ENCODE measurements around the gene KCNIP1. TPM values are rescaled to one million over a fixed set of nuclear protein-coding genes. Genes with fewer than 3 reads are reported as not detected.

The KCNIP1 gene
- total and polyA plus RNA-seq, 9 of the 15 experiments (the other 6 are each of a cell fraction or from before 2014, with no cell fraction given): not detected

GRCh38 chr5:170614065-170614490 lies 110.3 kb downstream of the KCNIP1 start:
- H3K36me3 ChIP-seq (ENCODE audit: control insufficient read depth, insufficient read depth, low read length): no peaks in the 10 kb centered on the region
- no peak overlapping the region for H3K4me3 ChIP-seq
- H3K4me2 ChIP-seq (ENCODE audit: insufficient read depth, low read length): no peak overlapping the region
- intact Hi-C loops (cut with micrococcal nuclease) (no loop called here), in situ Hi-C loops (cut with MboI) (no loop called here)
- POLR2A ChIA-PET: interaction anchor here (0.6 kb wide), 1 partner anchor 322 kb away, joined by 3 read pairs; no protein-coding TSS in a partner anchor
- no peak overlapping the region for H3K9ac ChIP-seq (ENCODE audit: insufficient read depth in 1 of 2, low read depth in 2 of 2, low read length in 2 of 2)
- H3K27ac ChIP-seq (ENCODE audit: extremely low read depth, low read depth, low read length): no peak overlapping the region
- TF ChIP-seq GATAD2B (IDR thresholded peaks at IDR 0.05; ENCODE audit: borderline replicate concordance): no peak
- TF ChIP-seq NFIC (IDR thresholded peaks at IDR 0.05): peak; percentile 82
- TF ChIP-seq ZNF175 (CRISPR knock-in tag; IDR thresholded peaks at IDR 0.05; ENCODE audit: low read depth): no peak
- no peak for TF ChIP-seq MYNN (IDR thresholded peaks at IDR 0.05)
- no peak for TF ChIP-seq MYNN (CRISPR knock-in tag; IDR thresholded peaks at IDR 0.05)
- TF ChIP-seq NFIX (CRISPR knock-in tag; IDR thresholded peaks at IDR 0.05; ENCODE audit: low read depth): peak; percentile 74
- TF ChIP-seq BMI1 (IDR thresholded peaks at IDR 0.05; ENCODE audit: low read length): no peak
- H3K4me1 ChIP-seq (replicated peaks in 1 of 2; ENCODE audit: control insufficient read depth in 2 of 2, insufficient read depth in 2 of 2, low read length in 2 of 2): no peaks in the 10 kb centered on the region
- BruUV-seq (replicated peaks): no TSS peak
- FAIRE-seq: no peak
- no peak overlapping the region for H2AFZ ChIP-seq (ENCODE audit: low read depth, low read length)
- no peak for DNase-seq (ENCODE audit: extremely low read depth in 1 of 4, low spot score in 3 of 4)
- H3K9me3 ChIP-seq (replicated peaks; ENCODE audit: control insufficient read depth, insufficient read depth, low read depth, low read length): no peaks in the 10 kb centered on the region
- no peak for ATAC-seq
- H3K9me1 ChIP-seq (ENCODE audit: control insufficient read depth, insufficient read depth, low read length): peaks cover 3% of the 10 kb centered on the region
- H3K79me2 ChIP-seq (ENCODE audit: control insufficient read depth, insufficient read depth, low read length): no peaks in the 10 kb centered on the region
- peaks cover 0 to 7% of the 10 kb centered on the region in 2 experiments; a peak in 1 of 5 replicates for H3K27me3 ChIP-seq (ENCODE audit: control insufficient read depth in 2 of 2, insufficient read depth in 2 of 2, low read length in 2 of 2)
- no peaks in the 10 kb centered on the region for H4K20me1 ChIP-seq (replicated peaks; ENCODE audit: control insufficient read depth, insufficient read depth, low read length)
- CTCF ChIA-PET (ENCODE audit: low intra/inter-chr PET ratio): no interaction called here
- WGBS (ENCODE audit: insufficient coverage, low coverage, missing lambda C conversion rate): 0% methylated on average over 4 of the region's 5 CpGs

GRCh38 chr5:170614720-170615119 lies 110.9 kb downstream of the KCNIP1 start:
- no peak overlapping the region for H3K4me2 ChIP-seq (ENCODE audit: insufficient read depth, low read length)
- CTCF ChIA-PET (ENCODE audit: low intra/inter-chr PET ratio): no interaction called here
- FAIRE-seq (no peak), ATAC-seq (no peak), DNase-seq (ENCODE audit: extremely low read depth in 1 of 4, low spot score in 3 of 4) (no peak)
- in situ Hi-C loops (cut with MboI) (no loop called here), intact Hi-C loops (cut with micrococcal nuclease) (no loop called here)
- TF ChIP-seq MEIS2 (IDR thresholded peaks at IDR 0.05; ENCODE audit: partially characterized antibody) (no peak), PHF21A (IDR thresholded peaks at IDR 0.05; ENCODE audit: borderline replicate concordance, low read depth) (no peak), ZNF232 (CRISPR knock-in tag; IDR thresholded peaks at IDR 0.05) (no peak)
- TF ChIP-seq, protein P1, sequence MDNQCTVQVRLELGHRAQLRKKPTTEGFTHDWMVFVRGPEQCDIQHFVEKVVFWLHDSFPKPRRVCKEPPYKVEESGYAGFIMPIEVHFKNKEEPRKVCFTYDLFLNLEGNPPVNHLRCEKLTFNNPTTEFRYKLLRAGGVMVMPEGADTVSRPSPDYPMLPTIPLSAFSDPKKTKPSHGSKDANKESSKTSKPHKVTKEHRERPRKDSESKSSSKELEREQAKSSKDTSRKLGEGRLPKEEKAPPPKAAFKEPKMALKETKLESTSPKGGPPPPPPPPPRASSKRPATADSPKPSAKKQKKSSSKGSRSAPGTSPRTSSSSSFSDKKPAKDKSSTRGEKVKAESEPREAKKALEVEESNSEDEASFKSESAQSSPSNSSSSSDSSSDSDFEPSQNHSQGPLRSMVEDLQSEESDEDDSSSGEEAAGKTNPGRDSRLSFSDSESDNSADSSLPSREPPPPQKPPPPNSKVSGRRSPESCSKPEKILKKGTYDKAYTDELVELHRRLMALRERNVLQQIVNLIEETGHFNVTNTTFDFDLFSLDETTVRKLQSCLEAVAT (IDR thresholded peaks at IDR 0.05): no peak
- no peaks in the 10 kb centered on the region for H3K4me1 ChIP-seq (replicated peaks in 1 of 2; ENCODE audit: control insufficient read depth in 2 of 2, insufficient read depth in 2 of 2, low read length in 2 of 2)
- peaks cover 3% of the 10 kb centered on the region for H3K9me1 ChIP-seq (ENCODE audit: control insufficient read depth, insufficient read depth, low read length)
- no peak overlapping the region for H3K27ac ChIP-seq (ENCODE audit: extremely low read depth, low read depth, low read length)
- no peaks in the 10 kb centered on the region for H3K79me2 ChIP-seq (ENCODE audit: control insufficient read depth, insufficient read depth, low read length)
- no peaks in the 10 kb centered on the region for H3K36me3 ChIP-seq (ENCODE audit: control insufficient read depth, insufficient read depth, low read length)
- POLR2A ChIA-PET: no interaction called here
- H3K27me3 ChIP-seq (ENCODE audit: control insufficient read depth in 2 of 2, insufficient read depth in 2 of 2, low read length in 2 of 2): peaks cover 0 to 7% of the 10 kb centered on the region in 2 experiments; a peak in 1 of 5 replicates
- H2AFZ ChIP-seq (ENCODE audit: low read depth, low read length): no peak overlapping the region
- BruUV-seq (replicated peaks): no TSS peak
- H3K4me3 ChIP-seq: no peak overlapping the region
- no peak overlapping the region for H3K9ac ChIP-seq (ENCODE audit: insufficient read depth in 1 of 2, low read depth in 2 of 2, low read length in 2 of 2)
- H4K20me1 ChIP-seq (replicated peaks; ENCODE audit: control insufficient read depth, insufficient read depth, low read length): no peaks in the 10 kb centered on the region
- 4% methylated on average over 7 of the region's 7 CpGs for WGBS (ENCODE audit: insufficient coverage, low coverage, missing lambda C conversion rate)
- no peaks in the 10 kb centered on the region for H3K9me3 ChIP-seq (replicated peaks; ENCODE audit: control insufficient read depth, insufficient read depth, low read depth, low read length)
